Mammary epithelial cell (primary cell): ENCODE results near the gene IFT20.

ENCODE experiments used
- EZH2 ChIP-seq: IDR thresholded peaks from 2 replicates; pipeline ENCODE4 v1.6.1; 2012; ENCODE audit warnings: low read length, inconsistent platforms, borderline replicate concordance
- TF ChIP-seq, protein P1 (sequence below), 2 donors: IDR thresholded peaks in 1 of 2; conservative IDR thresholded peaks in 1 of 2; 2 replicates each; pipeline ENCODE4 v1.5.1; 2011 to 2012; ENCODE audit warnings: inconsistent platforms in 2 of 2, low read length in 2 of 2, mild to moderate bottlenecking in 2 of 2, control low read depth in 1 of 2, low read depth in 1 of 2; ENCODE audit not compliant: insufficient read depth in 1 of 2; ENCODE audit errors: extremely low read depth in 1 of 2

DNA sequence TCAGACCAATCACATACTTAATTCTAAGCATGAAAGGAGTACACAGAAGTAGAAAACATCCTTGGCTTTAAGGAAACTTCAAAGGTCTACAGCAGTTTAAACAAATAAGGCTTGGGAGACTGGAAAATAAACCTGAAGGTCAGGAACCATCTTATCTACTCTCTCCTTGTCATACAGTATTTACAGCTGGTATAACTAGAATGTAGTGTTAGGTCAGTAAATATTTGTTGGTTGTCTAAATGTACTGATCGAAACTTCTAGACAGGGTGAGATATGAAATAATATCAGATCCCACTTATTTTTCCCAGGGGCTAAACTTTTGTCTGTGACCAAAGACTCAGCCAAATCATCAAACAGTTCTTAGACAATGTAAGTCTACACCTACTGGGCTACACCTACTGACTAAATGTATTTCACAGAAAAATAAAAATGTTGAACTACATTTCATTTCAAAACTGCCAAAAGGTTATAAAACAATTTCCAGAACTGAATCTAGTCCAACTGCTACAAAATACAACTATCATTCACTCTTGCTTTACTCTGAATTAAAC lies 43.4 kb downstream of the IFT20 start:
- TF ChIP-seq, protein P1, sequence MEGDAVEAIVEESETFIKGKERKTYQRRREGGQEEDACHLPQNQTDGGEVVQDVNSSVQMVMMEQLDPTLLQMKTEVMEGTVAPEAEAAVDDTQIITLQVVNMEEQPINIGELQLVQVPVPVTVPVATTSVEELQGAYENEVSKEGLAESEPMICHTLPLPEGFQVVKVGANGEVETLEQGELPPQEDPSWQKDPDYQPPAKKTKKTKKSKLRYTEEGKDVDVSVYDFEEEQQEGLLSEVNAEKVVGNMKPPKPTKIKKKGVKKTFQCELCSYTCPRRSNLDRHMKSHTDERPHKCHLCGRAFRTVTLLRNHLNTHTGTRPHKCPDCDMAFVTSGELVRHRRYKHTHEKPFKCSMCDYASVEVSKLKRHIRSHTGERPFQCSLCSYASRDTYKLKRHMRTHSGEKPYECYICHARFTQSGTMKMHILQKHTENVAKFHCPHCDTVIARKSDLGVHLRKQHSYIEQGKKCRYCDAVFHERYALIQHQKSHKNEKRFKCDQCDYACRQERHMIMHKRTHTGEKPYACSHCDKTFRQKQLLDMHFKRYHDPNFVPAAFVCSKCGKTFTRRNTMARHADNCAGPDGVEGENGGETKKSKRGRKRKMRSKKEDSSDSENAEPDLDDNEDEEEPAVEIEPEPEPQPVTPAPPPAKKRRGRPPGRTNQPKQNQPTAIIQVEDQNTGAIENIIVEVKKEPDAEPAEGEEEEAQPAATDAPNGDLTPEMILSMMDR (conservative IDR thresholded peaks at IDR 0.05 in 1 of 2, IDR thresholded peaks at IDR 0.05 in 1 of 2; ENCODE audit: extremely low read depth in 1 of 2, insufficient read depth in 1 of 2, low read depth in 1 of 2, low read length in 2 of 2), result no peak
- no peak for TF ChIP-seq EZH2
